ENCODE measurements around the gene LHFPL6. TPM values are rescaled to one million over a fixed set of nuclear protein-coding genes. Genes with fewer than 3 reads are reported as not detected.
A peak's percentile ranks its signal among the peaks of the same experiment; 100 is the strongest.

The LHFPL6 gene
- total RNA-seq, 4 donors from 2014 or later, result 40.2 to 77.5 (median 66.6) TPM

- 73 to 80% methylated on average over 6 of the region's 6 CpGs for WGBS, 2 donors (ENCODE audit: low coverage in 1 of 2)
- TF ChIP-seq EP300 (IDR thresholded peaks at IDR 0.05), result no peak
- no peak for TF ChIP-seq CTCF (IDR thresholded peaks at IDR 0.05)
- no peak for TF ChIP-seq POLR2AphosphoS5 (IDR thresholded peaks at IDR 0.05)
- no peak for TF ChIP-seq POLR2A (IDR thresholded peaks at IDR 0.05)
- H3K4me3 ChIP-seq, result no peak overlapping the region
- no peaks in the 10 kb centered on the region for H3K36me3 ChIP-seq
- no peak for ATAC-seq
- H3K4me1 ChIP-seq, result peaks cover 3 to 40% (median 7%) of the 10 kb centered on the region in 3 donors
- no peaks in the 10 kb centered on the region for H3K27me3 ChIP-seq
- no peaks in the 10 kb centered on the region for H3K9me3 ChIP-seq
- no peak overlapping the region for H3K27ac ChIP-seq
Observed at GRCh38 chr13:39531646-39532045, 71.3 kb downstream of the LHFPL6 start.

DNA sequence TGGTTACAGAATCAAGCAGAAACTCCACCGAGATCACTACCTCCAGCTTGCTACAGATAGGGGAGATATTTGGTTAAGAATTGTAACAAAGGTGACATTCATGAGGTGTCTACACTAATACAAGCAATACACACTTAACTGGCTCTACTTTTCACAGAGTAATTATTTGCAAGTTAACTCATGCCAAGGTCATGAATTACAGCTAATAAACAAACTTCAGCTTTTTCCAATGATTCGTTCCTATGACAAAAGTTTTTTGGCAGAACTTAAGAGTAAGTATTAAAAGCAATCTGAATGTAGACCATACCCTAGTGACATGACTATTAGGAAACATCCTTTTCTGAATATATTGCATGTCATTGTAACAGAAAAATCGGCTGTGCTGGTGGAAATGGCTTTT, 72.1 kb downstream of the LHFPL6 start:
- TF ChIP-seq EP300 (IDR thresholded peaks at IDR 0.05), result no peak
- TF ChIP-seq CTCF (IDR thresholded peaks at IDR 0.05), result no peak
- no peak for TF ChIP-seq POLR2A (IDR thresholded peaks at IDR 0.05)
- no peak for TF ChIP-seq POLR2AphosphoS5 (IDR thresholded peaks at IDR 0.05)
- peak; percentile 46 for ATAC-seq
- H3K4me3 ChIP-seq, result no peak overlapping the region
- H3K4me1 ChIP-seq, result peaks cover 3 to 36% (median 7%) of the 10 kb centered on the region in 3 donors
- no peaks in the 10 kb centered on the region for H3K9me3 ChIP-seq
- no peaks in the 10 kb centered on the region for H3K36me3 ChIP-seq
- H3K27me3 ChIP-seq, result no peaks in the 10 kb centered on the region
- 8 to 14% methylated on average over 3 of the region's 3 CpGs for WGBS, 2 donors (ENCODE audit: low coverage in 1 of 2)
- H3K27ac ChIP-seq, result no peak overlapping the region

GRCh38 chr13:39528661-39528980, 74.4 kb downstream of the LHFPL6 start:
- H3K4me1 ChIP-seq, result peaks cover 3 to 44% (median 7%) of the 10 kb centered on the region in 3 donors
- no peak for ATAC-seq
- H3K36me3 ChIP-seq, result no peaks in the 10 kb centered on the region
- no peak overlapping the region for H3K4me3 ChIP-seq
- WGBS, 2 donors (ENCODE audit: low coverage in 1 of 2), result 11 to 21% methylated on average over 3 of the region's 3 CpGs
- peak; percentile 16 for TF ChIP-seq POLR2AphosphoS5 (IDR thresholded peaks at IDR 0.05)
- no peak for TF ChIP-seq EP300 (IDR thresholded peaks at IDR 0.05)
- peak overlapping the region in 2 of 4 donors; percentile 22 to 25 for H3K27ac ChIP-seq
- H3K9me3 ChIP-seq, result no peaks in the 10 kb centered on the region
- no peaks in the 10 kb centered on the region for H3K27me3 ChIP-seq

DNA sequence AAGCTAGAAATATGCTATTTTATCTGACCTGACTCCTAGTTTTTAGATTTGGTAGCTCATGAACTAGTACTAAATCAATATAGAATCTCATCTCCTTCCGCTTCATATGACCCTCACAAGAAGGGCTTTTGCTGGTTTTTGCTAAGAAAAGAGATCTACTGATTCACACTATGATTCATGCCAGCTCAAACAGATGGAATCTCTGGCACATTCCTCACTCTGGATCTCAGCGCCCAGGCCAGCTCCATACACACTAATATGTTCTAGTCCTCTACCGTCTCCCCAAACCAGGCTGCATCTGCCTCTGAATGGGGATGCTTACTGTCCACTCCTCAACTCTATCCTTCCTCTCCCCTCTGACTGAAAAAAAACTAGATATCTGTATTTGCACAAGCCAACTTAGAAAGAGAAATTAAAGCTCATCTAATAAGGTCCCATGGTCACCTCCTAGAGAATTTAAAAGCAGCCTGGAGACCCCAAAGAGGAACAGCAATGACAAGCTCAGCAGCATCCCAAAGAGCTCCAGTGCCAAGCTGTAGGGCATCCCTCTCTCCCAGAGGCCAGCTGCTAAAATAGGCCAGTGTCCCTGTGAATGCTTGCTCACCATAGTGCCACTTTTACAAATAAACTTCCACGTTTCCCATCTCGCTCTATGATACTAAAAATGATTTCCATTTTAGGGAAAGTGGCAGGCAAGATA, 74.9 kb downstream of the LHFPL6 start:
- ATAC-seq, result no peak
- H3K4me1 ChIP-seq, result peaks cover 3 to 44% (median 7%) of the 10 kb centered on the region in 3 donors
- no peak for TF ChIP-seq CTCF (IDR thresholded peaks at IDR 0.05)
- no peak for TF ChIP-seq EP300 (IDR thresholded peaks at IDR 0.05)
- no peak for TF ChIP-seq POLR2AphosphoS5 (IDR thresholded peaks at IDR 0.05)
- no peak for TF ChIP-seq POLR2A (IDR thresholded peaks at IDR 0.05)

DNA sequence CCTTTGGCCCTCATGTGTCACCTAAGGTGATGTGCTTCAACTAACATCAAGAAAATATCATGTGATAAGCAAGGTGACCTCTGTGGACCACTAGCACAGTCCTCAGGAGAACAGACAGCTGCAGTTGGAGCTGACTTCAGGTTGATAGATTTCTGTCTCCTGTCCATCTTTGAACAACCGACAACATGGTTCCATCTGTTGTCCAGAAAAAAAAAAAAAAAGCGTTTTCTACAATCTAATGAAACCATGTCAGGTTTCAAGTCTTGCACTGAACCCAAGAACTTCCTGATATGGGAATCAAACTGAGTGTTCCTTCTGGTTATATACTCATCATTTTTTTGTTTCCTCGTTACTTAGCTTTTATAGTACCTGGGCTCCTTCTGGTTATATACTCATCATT, 75.7 kb downstream of the LHFPL6 start:
- WGBS, 2 donors (ENCODE audit: low coverage in 1 of 2), result 76% methylated on average over 3 of the region's 3 CpGs
- TF ChIP-seq POLR2AphosphoS5 (IDR thresholded peaks at IDR 0.05) (no peak), CTCF (IDR thresholded peaks at IDR 0.05) (no peak), EP300 (IDR thresholded peaks at IDR 0.05) (no peak), POLR2A (IDR thresholded peaks at IDR 0.05) (no peak)
- peaks cover 3 to 47% (median 7%) of the 10 kb centered on the region in 3 donors for H3K4me1 ChIP-seq
- H3K27ac ChIP-seq, result no peak overlapping the region
- H3K36me3 ChIP-seq, result no peaks in the 10 kb centered on the region
- no peak for ATAC-seq
- H3K4me3 ChIP-seq, result no peak overlapping the region
- no peaks in the 10 kb centered on the region for H3K27me3 ChIP-seq
- no peaks in the 10 kb centered on the region for H3K9me3 ChIP-seq

More for the DNA sequence above, 74.9 kb downstream of the LHFPL6 start:
- Histone ChIP-seq H3K36me3 (no peaks in the 10 kb centered on the region), H3K4me3 (no peak overlapping the region), H3K9me3 (no peaks in the 10 kb centered on the region), H3K27me3 (no peaks in the 10 kb centered on the region), H3K27ac (peak overlapping the region in 3 of 4 donors; percentile 22 to 25 (median 24))
- 32 to 47% methylated on average over 3 to 5 of the region's 5 CpGs for WGBS, 2 donors (ENCODE audit: low coverage in 1 of 2)
